Activated B cell treated with CpG ODN at 0.5 μM for 24 hours (primary cell): ENCODE data around the gene ARHGEF28. TPM values are rescaled to one million over a fixed set of nuclear protein-coding genes. Genes with fewer than 3 reads are reported as not detected.

Source experiments
- ATAC-seq: fragments of 200-7000 bp; cut with Tn5 transposase; one replicate; pipeline ENCODE4 v1.10.0; 2021; ENCODE audit warnings: low read depth, mild to moderate bottlenecking, moderate library complexity
- CTCF ChIA-PET: fragments of 350-600 bp; sonication (Branson Sonifier 250); formaldehyde crosslinking; loops from one replicate; lab custom pipeline; 2021; ENCODE audit warnings: antibody characterized with exemption; lab: Charles Lee
- POLR2A ChIA-PET: fragments of 350-600 bp; sonication (Branson Sonifier 250); formaldehyde crosslinking; loops from one replicate; lab custom pipeline; 2021; ENCODE audit warnings: antibody characterized with exemption; lab: Charles Lee
- DNase-seq: peaks from one replicate; pipeline ENCODE4 v3.0.0; 2022
- H3K27ac Mint-ChIP-seq: one replicate; pipeline ENCODE4 v1.8.0; 2020; ENCODE audit warnings: mixed read lengths
- H3K27me3 Mint-ChIP-seq: one replicate; pipeline ENCODE4 v1.8.0; 2021; ENCODE audit warnings: mixed read lengths
- H3K36me3 Mint-ChIP-seq: one replicate; pipeline ENCODE4 v1.8.0; 2021; ENCODE audit warnings: low read depth, mixed read lengths
- H3K4me1 Mint-ChIP-seq: one replicate; pipeline ENCODE4 v1.8.0; 2021; ENCODE audit warnings: mixed read lengths
- H3K4me3 Mint-ChIP-seq: one replicate; pipeline ENCODE4 v1.8.0; 2020; ENCODE audit warnings: mild to moderate bottlenecking, mixed read lengths
- H3K9me3 Mint-ChIP-seq: one replicate; pipeline ENCODE4 v1.8.0; 2020; ENCODE audit warnings: mixed read lengths
- intact Hi-C: fragments of 100-400 bp; cut with micrococcal nuclease; formaldehyde crosslinking; loops from one replicate; pipeline ENCODE4 v1.15.1; 2024
- total RNA-seq: library from RNA; stranded (reverse); gene quantifications from 2 replicates; pipeline ENCODE4 v1.2.3, GENCODE V29; 2022
- TF ChIP-seq, protein P1 (sequence below): fragments of 200-600 bp; IDR thresholded peaks from one replicate; pipeline ENCODE4 v1.8.0; 2022; ENCODE audit warnings: antibody characterized with exemption, mild to moderate bottlenecking

ARHGEF28 gene
- total RNA-seq, 1 donor from 2014 or later: not detected

DNA sequence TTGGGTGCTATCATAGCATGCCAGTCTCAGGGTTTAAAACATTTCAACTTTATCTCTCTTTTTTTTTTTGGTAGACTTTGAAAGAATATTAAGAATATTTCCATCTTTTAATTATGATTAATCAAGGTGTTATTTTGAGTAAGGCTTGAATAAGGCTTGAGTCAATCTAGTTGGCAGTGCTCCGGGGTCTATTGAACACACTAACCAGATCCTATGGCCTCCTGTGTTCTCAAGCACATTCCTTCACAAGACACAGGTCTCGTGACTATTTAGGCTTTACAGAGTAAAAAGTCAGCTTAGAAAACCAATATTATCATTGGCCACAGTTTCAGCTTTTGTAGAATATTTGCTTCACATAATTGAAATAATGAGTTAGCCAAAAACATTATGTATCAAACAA lies 151.2 kb downstream of the ARHGEF28 start:
- POLR2A ChIA-PET: no interaction called here
- CTCF ChIA-PET: no interaction called here
- DNase-seq (no peak), ATAC-seq (no peak)
- intact Hi-C loops: no loop called here
- H3K4me1 Mint-ChIP-seq: no peaks in the 10 kb centered on the region
- H3K27me3 Mint-ChIP-seq: peaks cover 2% of the 10 kb centered on the region
- no peak overlapping the region for H3K27ac Mint-ChIP-seq
- H3K36me3 Mint-ChIP-seq: no peaks in the 10 kb centered on the region
- H3K4me3 Mint-ChIP-seq: no peak overlapping the region
- no peaks in the 10 kb centered on the region for H3K9me3 Mint-ChIP-seq
- TF ChIP-seq, protein P1, sequence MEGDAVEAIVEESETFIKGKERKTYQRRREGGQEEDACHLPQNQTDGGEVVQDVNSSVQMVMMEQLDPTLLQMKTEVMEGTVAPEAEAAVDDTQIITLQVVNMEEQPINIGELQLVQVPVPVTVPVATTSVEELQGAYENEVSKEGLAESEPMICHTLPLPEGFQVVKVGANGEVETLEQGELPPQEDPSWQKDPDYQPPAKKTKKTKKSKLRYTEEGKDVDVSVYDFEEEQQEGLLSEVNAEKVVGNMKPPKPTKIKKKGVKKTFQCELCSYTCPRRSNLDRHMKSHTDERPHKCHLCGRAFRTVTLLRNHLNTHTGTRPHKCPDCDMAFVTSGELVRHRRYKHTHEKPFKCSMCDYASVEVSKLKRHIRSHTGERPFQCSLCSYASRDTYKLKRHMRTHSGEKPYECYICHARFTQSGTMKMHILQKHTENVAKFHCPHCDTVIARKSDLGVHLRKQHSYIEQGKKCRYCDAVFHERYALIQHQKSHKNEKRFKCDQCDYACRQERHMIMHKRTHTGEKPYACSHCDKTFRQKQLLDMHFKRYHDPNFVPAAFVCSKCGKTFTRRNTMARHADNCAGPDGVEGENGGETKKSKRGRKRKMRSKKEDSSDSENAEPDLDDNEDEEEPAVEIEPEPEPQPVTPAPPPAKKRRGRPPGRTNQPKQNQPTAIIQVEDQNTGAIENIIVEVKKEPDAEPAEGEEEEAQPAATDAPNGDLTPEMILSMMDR: no peak

DNA sequence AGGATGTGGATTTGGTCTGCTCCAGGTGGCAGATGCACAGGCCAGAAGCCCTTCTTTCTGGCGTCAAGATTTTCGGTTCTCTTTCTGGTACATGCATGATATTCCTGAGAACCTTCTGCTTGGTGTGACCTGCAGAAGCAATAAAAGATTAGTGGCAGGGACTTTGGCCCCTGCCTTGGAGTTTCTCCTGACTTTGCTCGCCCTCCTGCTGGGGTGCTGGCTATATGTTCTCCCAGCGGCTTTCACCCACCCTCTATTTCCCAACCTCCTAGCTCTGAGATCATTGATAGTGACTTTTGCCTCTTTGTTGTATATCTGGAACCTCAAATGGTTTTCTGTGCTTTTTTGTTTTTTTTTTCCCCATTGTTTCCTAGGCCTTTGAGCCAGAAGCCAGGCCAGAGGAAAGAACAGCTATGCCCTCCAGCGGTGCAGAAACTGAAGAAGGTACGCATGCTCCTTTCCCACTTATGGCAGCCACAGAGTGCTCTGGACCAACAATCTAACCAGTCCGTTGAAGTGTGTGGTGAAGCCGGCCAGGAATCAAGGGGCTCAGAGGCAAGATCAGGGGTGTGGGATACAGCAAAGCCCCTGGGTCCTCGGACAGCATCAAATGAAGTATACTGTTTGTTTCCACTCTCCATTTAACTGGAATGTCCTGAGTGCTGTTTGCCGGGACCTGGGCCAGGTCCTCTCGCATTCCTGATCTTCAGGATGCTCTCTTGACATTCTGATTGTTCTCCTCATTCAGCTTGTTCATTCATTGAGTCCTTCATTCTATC lies 154.5 kb downstream of the ARHGEF28 start:
- TF ChIP-seq, protein P1: no peak
- Mint-ChIP-seq H3K36me3 (no peaks in the 10 kb centered on the region), H3K4me3 (no peak overlapping the region), H3K9me3 (no peaks in the 10 kb centered on the region), H3K27ac (no peak overlapping the region), H3K27me3 (no peaks in the 10 kb centered on the region), H3K4me1 (no peaks in the 10 kb centered on the region)
- intact Hi-C loops: no loop called here
- ChIA-PET POLR2A (no interaction called here), CTCF (interaction anchor here (1.4 kb wide), 1 partner anchor 11 kb away, joined by 3 read pairs; no protein-coding TSS in a partner anchor)
- DNase-seq (no peak), ATAC-seq (no peak)

DNA sequence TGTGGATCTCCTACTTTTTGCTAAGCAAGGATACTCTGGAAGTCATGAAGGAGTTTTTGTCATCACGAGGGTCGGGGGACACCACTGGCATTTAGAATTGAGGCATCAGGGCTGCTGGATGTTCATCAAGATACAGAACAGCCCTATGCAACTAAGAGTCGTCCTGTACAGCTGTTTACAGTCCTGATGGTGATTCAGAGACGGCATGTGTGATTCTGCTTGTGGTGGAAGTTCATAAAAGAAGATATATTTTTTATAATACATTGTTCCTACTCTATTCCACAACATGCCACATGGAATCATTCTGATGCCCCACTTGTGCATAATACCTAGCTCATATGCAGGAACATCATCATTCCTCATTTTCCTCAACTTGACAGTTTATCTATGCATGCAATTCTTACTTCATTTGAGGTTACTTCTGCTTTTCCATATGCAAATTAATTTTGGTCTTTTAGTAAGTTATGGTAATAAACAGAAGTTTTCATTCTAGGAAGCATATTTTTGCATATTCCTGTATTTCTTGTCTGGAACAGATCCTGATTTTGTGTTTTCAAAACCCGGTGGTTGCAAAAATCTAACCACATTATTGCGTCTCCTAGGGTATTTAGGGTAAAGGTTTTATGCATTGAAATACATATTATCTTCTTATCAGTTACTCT lies 155.2 kb downstream of the ARHGEF28 start:
- Mint-ChIP-seq H3K9me3 (no peaks in the 10 kb centered on the region), H3K27me3 (peaks cover 3% of the 10 kb centered on the region), H3K4me1 (no peaks in the 10 kb centered on the region), H3K36me3 (no peaks in the 10 kb centered on the region), H3K4me3 (no peak overlapping the region), H3K27ac (no peak overlapping the region)
- intact Hi-C loops: no loop called here
- TF ChIP-seq, protein P1: no peak
- DNase-seq: no peak
- CTCF ChIA-PET: interaction anchor here (1.4 kb wide), 1 partner anchor 11 kb away, joined by 3 read pairs; no protein-coding TSS in a partner anchor
- no peak for ATAC-seq
- POLR2A ChIA-PET: no interaction called here

DNA sequence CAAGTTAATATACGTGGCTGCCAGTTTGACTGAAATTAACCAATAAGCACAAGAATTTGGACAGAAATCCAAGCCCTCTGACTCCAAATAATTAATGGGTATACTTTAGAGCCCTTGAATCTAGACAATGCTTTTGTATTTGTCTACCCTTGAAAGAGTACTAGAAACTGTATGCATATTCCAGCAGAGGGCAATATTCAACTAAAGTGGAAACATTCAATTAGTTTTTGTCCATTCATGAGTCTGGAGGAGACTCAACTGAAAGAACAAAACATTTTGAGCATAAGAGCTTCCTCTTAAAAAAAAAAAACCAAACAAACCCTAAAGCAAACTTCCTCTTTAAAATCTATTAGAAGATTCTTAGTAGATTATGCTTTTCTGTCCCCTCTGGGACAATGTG lies 157.8 kb downstream of the ARHGEF28 start:
- intact Hi-C loops: no loop called here
- no peak overlapping the region for H3K4me3 Mint-ChIP-seq
- ATAC-seq: no peak
- ChIA-PET POLR2A (no interaction called here), CTCF (interaction anchor here (0.9 to 1.7 kb wide), 2 partner anchors 9 to 191 kb away, joined by 3 to 6 read pairs; no protein-coding TSS in a partner anchor)
- H3K36me3 Mint-ChIP-seq: no peaks in the 10 kb centered on the region
- no peaks in the 10 kb centered on the region for H3K4me1 Mint-ChIP-seq
- H3K27me3 Mint-ChIP-seq: peaks cover 4% of the 10 kb centered on the region
- no peaks in the 10 kb centered on the region for H3K9me3 Mint-ChIP-seq
- no peak overlapping the region for H3K27ac Mint-ChIP-seq
- no peak for DNase-seq
- TF ChIP-seq, protein P1: no peak
